Measurements from ENCODE around the gene CD300H.

CD300H gene

DNA sequence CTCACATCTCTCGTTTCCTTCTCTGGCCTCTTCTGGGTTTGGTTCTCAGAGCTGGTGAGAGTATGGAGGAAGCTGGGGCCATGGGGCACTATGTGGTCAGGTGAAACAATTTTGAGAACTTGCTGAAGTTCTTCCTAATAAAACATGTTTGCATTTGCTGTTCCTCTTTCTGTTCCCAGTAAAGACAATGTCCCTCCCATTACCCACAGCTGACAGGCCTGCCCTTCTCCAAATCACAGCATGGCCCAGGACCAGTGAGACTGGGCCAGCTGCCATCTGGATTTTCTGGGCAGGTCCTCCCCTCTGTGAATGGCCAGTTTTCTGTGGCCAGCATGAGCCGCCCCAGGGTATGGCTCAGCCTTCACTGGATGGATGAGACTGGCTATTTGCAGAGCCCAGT is at the start of gene CD300H:
Gene CD300H (minus strand): TSS at position 113 of the 400 bp plus-strand sequence.
- no peak for DNase-seq

DNA sequence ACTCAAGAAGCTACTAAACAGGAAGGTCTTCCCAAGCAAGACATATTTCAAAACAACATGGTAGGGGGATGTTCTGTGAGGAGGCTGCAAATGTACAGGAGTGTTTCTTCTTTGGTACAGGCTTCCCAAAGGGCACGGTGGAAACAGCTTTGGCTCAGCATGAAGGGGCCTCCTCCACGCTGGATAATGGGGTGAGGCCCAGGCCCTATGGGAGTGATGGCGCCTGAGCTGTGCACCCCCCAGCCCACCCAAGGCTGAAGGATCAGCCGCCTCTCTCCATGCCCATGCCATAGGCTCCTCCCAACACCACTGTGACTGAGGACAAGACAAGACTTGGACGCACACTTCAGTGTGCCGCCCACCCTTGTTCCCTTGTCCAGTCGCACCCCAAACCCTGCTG is 49.4 kb upstream of the CD300H start:
- no peak for DNase-seq

- DNase-seq: no peak
Observed at GRCh38 chr17:74612046-74612445, 44.7 kb upstream of the CD300H start.

- DNase-seq: peak; percentile 1
Observed at GRCh38 chr17:74610108-74610507, 42.8 kb upstream of the CD300H start.

- DNase-seq: no peak
Observed at GRCh38 chr17:74608511-74608910, 41.2 kb upstream of the CD300H start.

DNA sequence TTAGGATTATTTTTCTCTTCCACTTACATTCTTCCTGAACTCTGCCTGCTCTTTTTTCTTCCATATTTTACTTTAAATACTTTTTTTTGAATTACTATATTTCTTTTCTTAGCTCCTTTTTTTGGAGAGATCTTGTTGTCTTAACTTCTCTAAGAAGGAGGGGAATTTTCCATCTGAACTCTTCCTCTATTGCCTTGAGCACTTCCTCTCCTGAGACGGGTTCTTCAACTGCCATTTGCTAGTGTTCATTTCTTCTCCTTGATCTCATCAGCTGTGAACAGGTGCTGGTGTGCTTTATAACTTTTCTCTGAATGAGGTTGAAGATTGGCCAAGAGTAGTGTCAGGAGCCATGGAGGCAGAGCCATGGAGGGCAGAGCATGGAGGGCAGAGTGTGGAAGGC is 39.9 kb upstream of the CD300H start:
- DNase-seq: no peak

DNA sequence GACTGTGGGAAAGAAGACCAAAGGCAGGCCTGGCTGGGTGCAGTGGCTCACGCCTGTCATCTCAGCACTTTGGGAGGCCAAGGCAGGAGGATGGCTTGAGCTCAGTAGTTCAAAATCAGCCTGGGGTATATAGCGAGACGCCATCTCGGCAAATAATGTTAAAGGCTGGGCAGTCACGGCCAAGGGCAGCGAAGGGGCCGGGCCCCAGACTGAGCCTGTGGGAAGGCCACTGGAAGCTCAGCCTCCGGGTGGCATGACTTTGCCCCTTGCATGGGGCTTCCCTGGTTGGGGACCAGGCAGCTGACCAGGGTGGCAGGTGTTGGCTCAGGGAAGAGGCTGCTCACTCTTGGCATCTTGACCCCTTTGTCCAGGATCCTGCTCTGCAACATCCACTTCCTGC is 38.7 kb upstream of the CD300H start:
- no peak for DNase-seq

DNA sequence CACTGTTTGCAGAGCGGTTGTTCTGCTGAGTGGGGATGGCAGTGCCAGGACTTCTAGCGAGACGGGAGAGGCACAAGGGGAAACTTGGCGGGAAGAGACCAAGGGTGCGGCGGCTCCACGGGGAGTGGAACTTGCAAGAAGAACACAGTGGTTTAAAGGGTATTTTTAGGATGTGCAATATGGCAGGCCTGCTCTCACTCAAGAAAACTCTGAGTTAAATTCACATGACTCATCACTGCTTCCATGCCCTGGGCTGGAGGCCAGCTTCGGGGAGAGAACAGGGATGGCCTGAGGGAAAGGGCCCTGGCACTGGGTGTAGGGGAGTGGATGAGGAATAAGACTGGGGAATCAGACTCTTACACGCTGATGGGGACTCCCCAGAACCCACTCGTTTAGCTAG is 38.1 kb upstream of the CD300H start:
- DNase-seq: no peak

DNA sequence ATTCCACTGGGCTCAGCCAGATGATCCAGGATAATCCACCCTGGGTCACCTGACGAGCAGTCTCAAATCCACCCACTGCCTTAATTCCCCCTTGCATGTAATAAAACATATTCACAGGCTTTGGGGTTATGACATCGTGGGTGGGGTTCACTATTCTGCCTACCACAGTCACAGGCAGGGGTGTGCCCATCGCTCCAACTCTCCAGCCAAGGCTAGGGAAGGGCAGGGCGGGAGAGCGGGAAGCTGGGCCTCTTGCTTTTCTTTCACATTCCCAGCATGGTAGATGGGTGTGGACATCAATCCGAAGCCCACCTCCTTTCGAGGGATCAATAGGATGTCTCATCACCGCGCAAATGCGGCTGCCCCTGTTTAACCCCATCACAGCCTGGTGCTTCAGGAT is 37.5 kb upstream of the CD300H start:
- no peak for DNase-seq

DNA sequence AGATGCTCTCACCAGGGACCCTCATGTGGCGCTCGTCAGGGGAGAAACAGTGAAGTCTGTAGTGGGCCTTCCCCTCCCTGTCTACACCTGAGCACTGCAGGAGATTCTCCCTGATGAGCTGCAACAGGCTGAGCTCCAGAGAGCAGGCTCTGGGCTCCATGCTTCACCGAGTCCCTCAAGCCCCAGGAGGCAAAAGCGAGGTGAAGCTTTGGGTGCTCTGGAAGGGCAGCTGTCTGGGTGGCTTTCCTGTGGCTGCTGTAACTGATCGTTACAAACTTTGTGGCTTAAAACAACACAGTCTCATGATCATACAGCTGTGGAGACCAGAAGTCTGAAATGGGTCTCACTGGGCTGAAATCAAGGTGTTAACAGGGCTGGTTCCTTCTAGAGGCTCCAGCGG is 36.9 kb upstream of the CD300H start:
- DNase-seq: no peak

- no peak for DNase-seq
Observed at GRCh38 chr17:74603746-74604145, 36.4 kb upstream of the CD300H start.

- no peak for DNase-seq
Observed at GRCh38 chr17:74603037-74603635, 35.8 kb upstream of the CD300H start.

- DNase-seq: peak; percentile 46
Observed at GRCh38 chr17:74601944-74602572, 34.7 kb upstream of the CD300H start.

DNA sequence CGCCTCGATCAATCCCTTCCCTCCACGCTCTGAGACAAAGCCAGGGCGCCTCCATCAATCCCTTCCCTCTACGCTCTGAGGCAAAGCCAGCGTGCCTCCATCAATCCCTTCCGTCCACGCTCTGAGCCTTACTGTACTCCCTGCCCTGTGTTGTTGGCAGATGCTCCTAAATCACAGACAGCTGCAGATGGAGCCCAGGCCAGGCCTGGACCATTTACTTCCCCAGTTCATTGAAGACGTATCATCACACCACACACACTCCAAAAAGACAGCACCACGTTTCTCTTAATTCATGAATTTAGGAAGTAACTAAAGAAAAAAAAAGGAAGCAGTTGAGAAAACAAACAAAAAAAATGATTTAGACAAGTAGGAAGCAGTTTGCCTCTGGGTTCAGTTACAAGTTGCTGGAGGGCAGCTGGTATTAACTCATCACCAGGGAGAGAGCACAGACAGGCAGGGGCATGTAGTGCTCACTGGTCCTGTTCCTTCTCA is 32.2 kb upstream of the CD300H start:
- peak; percentile 7 for DNase-seq

- DNase-seq: no peak
Observed at GRCh38 chr17:74599023-74599399, 31.7 kb upstream of the CD300H start.

DNA sequence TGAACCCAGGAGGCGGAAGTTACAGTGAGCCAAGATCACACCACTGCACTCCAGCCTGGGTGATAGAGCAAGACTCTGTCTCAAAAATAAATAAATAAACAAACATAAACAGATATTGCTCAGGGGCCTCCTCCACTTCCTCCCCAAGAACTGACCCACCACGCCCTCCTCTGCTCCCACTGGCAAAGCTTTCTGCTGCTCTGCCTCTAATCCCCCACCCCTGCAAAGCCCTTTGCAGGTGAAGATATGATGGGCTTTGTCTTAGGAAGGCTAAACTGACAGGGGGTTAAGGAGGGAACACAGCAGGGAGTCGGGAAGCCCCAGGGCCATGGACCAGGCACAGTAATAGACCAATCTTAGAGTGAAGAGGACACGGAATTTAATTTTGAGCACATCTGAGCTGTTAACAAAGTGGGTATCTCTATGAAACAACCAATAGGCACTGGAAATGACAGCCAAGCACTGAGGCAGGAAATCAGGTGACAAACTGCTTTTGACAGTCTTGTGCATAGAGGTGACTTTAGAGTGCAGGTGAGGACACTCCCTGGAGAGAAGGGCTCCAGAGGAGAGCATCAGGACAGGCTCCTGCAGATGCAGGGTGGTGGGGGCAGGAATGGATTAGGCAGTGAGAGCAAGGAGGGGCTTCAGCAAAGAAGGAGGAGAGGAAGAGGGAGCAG is 31.2 kb upstream of the CD300H start:
- DNase-seq: no peak

- no peak for DNase-seq
Observed at GRCh38 chr17:74597069-74597790, 29.9 kb upstream of the CD300H start.

DNA sequence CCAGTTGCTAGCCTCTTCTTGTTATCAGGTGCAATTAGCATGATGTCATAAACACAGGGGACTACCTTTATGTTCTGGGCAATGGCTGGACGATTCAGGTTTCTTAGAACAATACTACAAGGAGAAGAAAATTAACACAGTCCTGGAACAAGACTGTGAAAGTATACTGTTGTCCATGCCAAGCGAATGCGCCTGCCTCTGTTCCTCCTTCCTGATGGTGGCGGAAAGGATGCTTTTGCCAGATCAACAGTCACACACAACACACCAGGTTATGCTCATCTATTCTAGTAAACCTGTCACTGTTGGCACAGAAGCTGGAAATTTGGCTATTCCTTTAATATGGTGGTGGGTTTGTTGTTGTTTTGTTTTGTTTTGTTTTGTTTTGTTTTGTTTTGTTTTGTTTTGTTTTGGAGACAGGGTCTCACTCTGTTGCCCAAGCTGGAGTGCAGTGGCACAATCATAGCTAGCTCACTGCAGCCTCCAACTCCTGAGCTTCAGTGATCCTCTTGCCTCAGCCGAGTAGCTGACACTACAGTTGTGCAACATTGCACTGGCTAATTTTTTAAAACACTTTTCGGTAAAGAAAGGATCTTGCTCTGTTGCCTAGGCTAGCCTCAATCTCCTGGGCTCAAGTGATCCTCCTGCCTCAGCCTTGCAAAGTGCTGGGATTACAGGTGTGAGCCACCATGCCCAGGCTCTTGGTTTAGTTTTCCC is 27.9 kb upstream of the CD300H start:
- DNase-seq: no peak

DNA sequence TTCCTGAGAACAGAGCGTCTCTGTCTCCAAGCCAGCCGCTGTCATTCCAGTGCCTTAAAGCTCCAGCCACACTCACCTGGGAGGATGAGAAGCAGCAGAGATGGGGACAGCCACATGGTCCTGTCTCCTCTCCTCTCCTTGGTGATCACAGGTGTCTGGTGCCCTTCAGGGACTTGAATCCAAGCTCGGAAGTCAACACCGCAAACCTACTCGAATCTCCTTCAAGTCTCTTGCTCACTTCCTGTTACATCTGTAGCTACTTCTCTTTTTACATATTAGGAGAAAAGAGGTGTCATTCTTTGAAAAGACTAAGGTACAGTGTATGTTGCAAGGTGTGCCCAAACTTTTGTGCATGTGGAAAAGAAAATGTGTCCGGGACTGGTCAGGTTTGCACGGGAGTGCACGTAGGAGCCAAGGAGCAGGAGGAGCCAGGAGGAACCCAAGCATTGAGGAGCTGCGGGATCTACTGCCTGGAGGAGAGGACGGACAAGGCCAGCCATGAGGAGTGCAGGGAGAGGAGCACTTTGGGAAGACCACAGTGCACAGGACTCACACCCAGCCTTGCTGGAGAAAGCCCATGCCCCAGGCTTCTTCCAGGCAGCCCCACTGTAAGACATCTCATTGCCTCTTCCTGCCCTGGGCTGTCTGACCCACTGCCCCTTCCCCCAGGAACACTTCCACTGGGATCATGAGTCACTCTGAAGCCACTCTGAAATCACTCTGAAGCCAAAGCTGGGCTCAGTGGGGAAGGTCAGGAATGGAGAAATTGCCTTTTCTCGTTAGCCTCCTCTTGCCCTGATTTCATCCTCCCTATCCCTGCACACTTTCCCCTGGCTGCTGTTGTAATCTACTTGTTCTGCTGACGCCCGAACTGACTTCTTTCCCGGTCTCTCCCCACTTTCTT is 25.0 kb upstream of the CD300H start, which contains the start of gene CD300LD:
Gene CD300LD (minus strand): TSS at position 197 of the 904 bp plus-strand sequence. CDS start 81 bp downstream, at position 116.
- no peak for DNase-seq

- DNase-seq: no peak
Observed at GRCh38 chr17:74591503-74591902, 24.2 kb upstream of the CD300H start.

- DNase-seq: no peak
Observed at GRCh38 chr17:74585711-74586110, 18.4 kb upstream of the CD300H start.

Data from OCI-M1 (cell line).